Stomach smooth muscle (tissue), 2 donors: Measurements from ENCODE around the gene KCNN4.

Experiments used
- H3K27ac ChIP-seq: one replicate; pipeline ENCODE4 v1.7.0; 2013; ENCODE audit warnings: mild to moderate bottlenecking, low read length, inconsistent platforms
- H3K27me3 ChIP-seq, 2 donors: one replicate each; pipeline ENCODE4 v1.7.0; 2013; ENCODE audit warnings: low read length in 2 of 2; ENCODE audit not compliant: insufficient read depth in 2 of 2, control insufficient read depth in 1 of 2
- H3K36me3 ChIP-seq, 2 donors: one replicate each; pipeline ENCODE4 v1.7.0; 2013; ENCODE audit warnings: low read length in 2 of 2; ENCODE audit not compliant: control insufficient read depth in 2 of 2, insufficient read depth in 2 of 2
- H3K4me1 ChIP-seq: one replicate; pipeline ENCODE4 v1.7.0; 2013; ENCODE audit warnings: low read length; ENCODE audit not compliant: control insufficient read depth, insufficient read depth
- H3K4me3 ChIP-seq, 2 donors: one replicate each; pipeline ENCODE4 v1.7.0; 2013; ENCODE audit warnings: low read length in 2 of 2
- H3K9ac ChIP-seq, 2 donors: one replicate each; pipeline ENCODE4 v1.7.0; 2013; ENCODE audit warnings: low read length in 2 of 2, mild to moderate bottlenecking in 1 of 2
- H3K9me3 ChIP-seq, 2 donors: one replicate each; pipeline ENCODE4 v1.7.0; 2013; ENCODE audit warnings: low read length in 2 of 2; ENCODE audit not compliant: control insufficient read depth in 2 of 2
- donor health status: healthy.
- donor health status: Pancreatic carcinoma.

KCNN4 gene

GRCh38 chr19:43727593-43727853, 53.2 kb downstream of the KCNN4 start:
- no peaks in the 10 kb centered on the region for H3K9me3 ChIP-seq
- no peak overlapping the region for H3K9ac ChIP-seq
- H3K36me3 ChIP-seq = peaks cover 15 to 27% of the 10 kb centered on the region in 2 donors
- no peak overlapping the region for H3K27ac ChIP-seq
- no peak overlapping the region for H3K4me3 ChIP-seq
- no peaks in the 10 kb centered on the region for H3K4me1 ChIP-seq
- H3K27me3 ChIP-seq = no peaks in the 10 kb centered on the region

DNA sequence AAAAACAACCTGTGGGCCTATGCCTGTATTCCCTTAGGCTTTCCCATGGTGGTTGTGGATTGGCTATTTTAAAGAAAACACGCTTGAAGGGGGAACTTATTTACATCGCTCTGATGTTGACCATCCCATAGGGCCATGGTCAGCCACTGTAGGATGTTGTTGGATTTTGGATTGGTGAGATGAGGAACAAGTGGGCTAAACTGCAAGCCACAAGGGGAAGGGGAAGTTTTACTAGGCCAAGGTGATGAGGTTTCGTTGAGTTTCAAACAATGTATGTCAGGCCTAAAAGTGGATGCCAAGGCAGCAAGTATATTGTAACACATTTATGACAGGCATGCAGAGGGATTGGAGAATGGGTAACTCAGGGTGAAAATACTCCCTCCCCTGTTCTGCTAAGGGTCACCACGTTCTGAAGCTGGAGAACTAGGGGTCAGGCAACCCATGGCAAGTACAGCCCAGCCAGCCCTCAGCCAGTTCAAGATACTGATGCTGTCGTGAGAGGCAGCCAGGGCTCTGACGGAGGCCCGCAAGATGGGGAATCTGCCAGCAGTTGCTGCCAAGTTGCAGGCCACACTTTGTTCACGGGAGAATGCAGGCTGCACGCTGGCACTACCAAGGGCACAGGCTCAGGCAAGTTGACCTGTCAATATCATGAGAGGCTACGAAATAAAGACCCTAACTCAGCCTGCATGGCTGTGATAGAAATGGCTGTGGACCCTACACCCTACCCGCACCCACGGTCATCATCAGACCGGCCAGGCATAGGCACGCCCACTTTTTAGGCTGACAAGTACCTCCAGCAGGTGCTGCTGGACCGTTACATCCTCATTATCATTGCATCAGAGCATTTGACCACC, 53.8 kb downstream of the KCNN4 start:
- H3K9me3 ChIP-seq = no peaks in the 10 kb centered on the region
- no peak overlapping the region for H3K27ac ChIP-seq
- no peaks in the 10 kb centered on the region for H3K4me1 ChIP-seq
- no peak overlapping the region for H3K4me3 ChIP-seq
- H3K36me3 ChIP-seq = peaks cover 10 to 21% of the 10 kb centered on the region in 2 donors
- no peak overlapping the region for H3K9ac ChIP-seq
- H3K27me3 ChIP-seq = no peaks in the 10 kb centered on the region

DNA sequence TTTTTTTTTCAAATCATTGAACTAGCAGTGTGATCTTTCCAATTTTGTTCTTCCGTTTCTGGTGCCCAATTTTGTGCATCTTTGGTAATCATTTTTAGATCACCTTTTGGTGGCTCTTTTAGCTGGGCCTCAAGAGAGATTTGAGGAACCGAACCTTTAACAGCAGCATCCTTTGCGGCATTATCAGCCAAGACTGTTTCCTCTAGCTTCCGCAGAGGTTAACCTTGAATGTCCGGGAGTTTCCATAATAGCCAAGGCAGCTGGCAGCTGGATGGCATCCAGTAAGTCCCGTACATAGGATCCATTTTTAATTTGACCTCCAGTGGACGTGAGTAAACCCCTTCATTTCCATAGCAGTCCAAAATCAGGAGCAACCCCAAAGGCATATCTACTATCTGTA, 55.3 kb downstream of the KCNN4 start:
- no peak overlapping the region for H3K4me3 ChIP-seq
- no peaks in the 10 kb centered on the region for H3K27me3 ChIP-seq
- H3K36me3 ChIP-seq = peaks cover 5 to 11% of the 10 kb centered on the region in 2 donors
- no peak overlapping the region for H3K27ac ChIP-seq
- H3K9ac ChIP-seq = no peak overlapping the region
- no peaks in the 10 kb centered on the region for H3K9me3 ChIP-seq
- H3K4me1 ChIP-seq = no peaks in the 10 kb centered on the region

- Histone ChIP-seq H3K27me3 (no peaks in the 10 kb centered on the region), H3K4me1 (no peaks in the 10 kb centered on the region), H3K9ac (no peak overlapping the region), H3K27ac (no peak overlapping the region), H3K9me3 (no peaks in the 10 kb centered on the region), H3K4me3 (no peak overlapping the region), H3K36me3 (peaks cover 5 to 11% of the 10 kb centered on the region in 2 donors)
These were observed 55.9 kb downstream of the KCNN4 start for GRCh38 chr19:43724896-43725295.

- peaks cover 2 to 5% of the 10 kb centered on the region in 2 donors for H3K36me3 ChIP-seq
- no peak overlapping the region for H3K4me3 ChIP-seq
- no peak overlapping the region for H3K9ac ChIP-seq
- H3K4me1 ChIP-seq = no peaks in the 10 kb centered on the region
- no peak overlapping the region for H3K27ac ChIP-seq
- H3K9me3 ChIP-seq = no peaks in the 10 kb centered on the region
- H3K27me3 ChIP-seq = no peaks in the 10 kb centered on the region
These were observed 57.2 kb downstream of the KCNN4 start for GRCh38 chr19:43723588-43723987.

- Histone ChIP-seq H3K36me3 (no peaks in the 10 kb centered on the region), H3K4me3 (no peak overlapping the region), H3K27me3 (no peaks in the 10 kb centered on the region), H3K4me1 (no peaks in the 10 kb centered on the region), H3K27ac (no peak overlapping the region), H3K9ac (no peak overlapping the region), H3K9me3 (no peaks in the 10 kb centered on the region)
These were observed 59.2 kb downstream of the KCNN4 start for GRCh38 chr19:43721469-43722048.

GRCh38 chr19:43720936-43721335, 59.8 kb downstream of the KCNN4 start:
- Histone ChIP-seq H3K9ac (no peak overlapping the region), H3K9me3 (no peaks in the 10 kb centered on the region)

DNA sequence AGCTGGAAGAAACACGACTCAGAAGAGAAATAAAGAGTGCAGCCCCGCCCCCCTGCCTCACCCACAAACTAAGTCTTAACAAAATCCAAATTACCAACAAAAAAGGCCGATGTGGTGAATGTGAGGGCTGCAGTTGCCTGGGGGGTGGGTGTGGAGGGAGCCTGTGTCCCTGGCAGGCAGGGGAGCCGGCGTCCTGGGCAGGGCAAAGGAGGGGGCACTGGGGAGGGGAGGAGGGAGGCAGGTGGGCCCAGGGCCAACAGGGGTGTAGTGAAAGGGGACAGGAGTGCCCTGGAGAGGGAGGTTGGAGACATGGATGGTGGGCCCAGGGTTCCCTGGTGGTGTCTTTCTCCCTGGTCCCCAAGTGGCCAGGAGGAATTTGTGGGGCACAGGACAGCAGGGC, 60.9 kb downstream of the KCNN4 start:
- Histone ChIP-seq H3K4me1 (no peaks in the 10 kb centered on the region), H3K9me3 (no peaks in the 10 kb centered on the region), H3K9ac (no peak overlapping the region), H3K36me3 (no peaks in the 10 kb centered on the region), H3K27ac (no peak overlapping the region), H3K4me3 (no peak overlapping the region), H3K27me3 (no peaks in the 10 kb centered on the region)

More at GRCh38 chr19:43720936-43721335, 59.8 kb downstream of the KCNN4 start:
- no peak overlapping the region for H3K4me3 ChIP-seq
- no peaks in the 10 kb centered on the region for H3K36me3 ChIP-seq
- no peaks in the 10 kb centered on the region for H3K4me1 ChIP-seq
- H3K27ac ChIP-seq = no peak overlapping the region
- H3K27me3 ChIP-seq = no peaks in the 10 kb centered on the region

DNA sequence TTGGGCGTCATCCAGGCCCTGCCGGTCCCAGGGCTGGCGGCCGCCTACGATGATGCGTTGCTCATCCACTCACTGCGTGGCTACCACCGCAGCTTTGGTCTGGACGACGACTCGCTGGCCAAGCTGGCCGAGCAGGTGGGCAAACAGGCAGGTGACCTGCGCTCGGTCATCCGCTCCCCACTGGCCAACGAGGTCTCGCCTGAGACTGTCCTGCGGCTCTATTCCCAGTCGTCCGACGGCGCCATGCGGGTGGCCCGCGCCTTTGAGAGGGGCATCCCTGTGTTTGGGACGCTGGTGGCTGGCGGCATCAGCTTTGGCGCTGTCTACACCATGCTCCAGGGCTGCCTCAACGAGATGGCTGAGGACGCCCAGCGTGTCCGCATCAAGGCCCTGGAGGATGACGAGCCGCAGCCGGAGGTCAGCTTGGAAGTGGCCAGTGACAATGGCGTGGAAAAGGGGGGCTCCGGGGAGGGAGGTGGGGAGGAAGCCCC, 61.4 kb downstream of the KCNN4 start:
- Histone ChIP-seq H3K4me1 (no peaks in the 10 kb centered on the region), H3K27ac (no peak overlapping the region), H3K9ac (no peak overlapping the region), H3K9me3 (no peaks in the 10 kb centered on the region), H3K4me3 (no peak overlapping the region), H3K36me3 (no peaks in the 10 kb centered on the region), H3K27me3 (no peaks in the 10 kb centered on the region)

GRCh38 chr19:43718627-43719377, 62.0 kb downstream of the KCNN4 start:
- Histone ChIP-seq H3K4me3 (no peak overlapping the region), H3K4me1 (no peaks in the 10 kb centered on the region), H3K9me3 (no peaks in the 10 kb centered on the region), H3K9ac (no peak overlapping the region), H3K27me3 (no peaks in the 10 kb centered on the region), H3K27ac (no peak overlapping the region), H3K36me3 (no peaks in the 10 kb centered on the region)
